Esophagus muscularis mucosa (tissue), 4 donors: ENCODE results near the gene FAM181A.

Experiments
- CTCF ChIP-seq, 3 experiments: fragments of 200-600 bp in 2 of 3; fragments of 450-650 bp in 1 of 3; sonication (generic) in 2 of 3; IDR thresholded peaks; one replicate each; pipeline ENCODE4 v1.5.1; 2017 to 2019; ENCODE audit warnings: antibody characterized with exemption in 3 of 3, mild to moderate bottlenecking in 2 of 3, moderate library complexity in 1 of 3
- EP300 ChIP-seq: sonication (generic); formaldehyde crosslinking; IDR thresholded peaks from one replicate; pipeline ENCODE4 v1.6.1; 2017; ENCODE audit warnings: antibody characterized with exemption
- POLR2A ChIP-seq: fragments of 450-650 bp; IDR thresholded peaks from one replicate; pipeline ENCODE4 v1.6.1; 2017; ENCODE audit warnings: antibody characterized with exemption, moderate library complexity, mild to moderate bottlenecking, low read depth
- POLR2AphosphoS5 ChIP-seq, 2 donors: sonication (generic); formaldehyde crosslinking; IDR thresholded peaks; one replicate each; pipeline ENCODE4 v1.6.1; 2017; ENCODE audit warnings: antibody characterized with exemption in 2 of 2

GRCh38 chr14:93893661-93894261 lies 33.4 kb upstream of the FAM181A start:
- TF ChIP-seq CTCF (IDR thresholded peaks at IDR 0.05) (no peak), POLR2A (no peak), EP300 (no peak), POLR2AphosphoS5 (IDR thresholded peaks at IDR 0.05) (no peak)
